GM21619 (cell line): ENCODE measurements around the gene ELMOD2.
"Not testable (repeated sequence)": the region's sequence is repeated elsewhere in the genome, so short reads cannot be mapped to it uniquely, and the experiment has no call there.

Experiments used
- ATAC-seq: cut with Tn5 transposase; IDR thresholded peaks from one replicate; pipeline ENCODE4 v1.9.1; 2021; ENCODE audit not compliant: unreplicated experiment

Gene ELMOD2

DNA sequence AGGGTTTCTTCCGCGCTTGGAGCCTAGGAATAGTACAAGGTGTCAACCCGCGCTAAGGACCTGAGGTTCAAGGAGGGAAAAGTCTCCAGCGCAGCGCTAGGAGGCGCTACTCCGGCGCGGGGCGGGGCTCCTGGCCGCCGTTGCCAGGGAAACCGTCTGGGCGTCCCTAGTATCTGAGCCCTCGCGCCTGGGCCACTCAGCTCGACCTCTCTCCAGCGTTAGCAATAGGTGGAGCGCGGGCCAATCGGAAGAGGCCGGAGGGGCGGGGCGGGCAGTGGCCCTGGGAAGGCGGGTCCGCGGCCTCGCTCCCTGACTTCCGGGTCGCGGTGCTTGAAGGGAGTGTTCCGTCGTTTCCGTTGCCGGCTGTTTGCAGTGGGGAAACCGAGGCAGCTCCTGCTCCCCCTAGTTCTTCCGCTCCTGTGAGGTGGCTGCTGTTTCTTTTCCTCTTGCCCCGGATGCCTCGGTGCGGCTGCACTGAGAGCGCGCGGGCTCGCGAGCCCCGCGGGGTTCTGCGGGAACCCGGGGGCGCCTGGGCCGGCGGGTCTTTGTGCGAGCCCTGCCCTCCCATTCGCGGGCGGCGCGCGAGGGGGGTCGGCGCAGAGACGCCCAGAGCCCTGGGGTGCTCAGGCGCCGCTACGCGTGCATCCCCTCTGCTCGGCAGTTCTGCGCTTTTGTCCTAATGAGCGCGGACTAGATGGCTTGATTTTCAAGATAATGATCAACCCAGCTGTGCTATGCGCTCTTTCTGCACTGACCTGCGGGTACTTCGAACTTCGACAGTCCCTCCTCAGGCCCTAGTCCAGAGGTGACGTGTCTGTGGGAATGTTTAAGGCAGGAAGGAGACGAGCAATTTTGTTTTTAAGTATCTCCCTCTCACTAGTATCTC is at the start of gene ELMOD2:
ELMOD2 (plus strand) TSS at position 312 of the 886 bp plus-strand sequence. CDS start 1,261 bp downstream, outside the sequence.
- ATAC-seq: peak; percentile 100

GRCh38 chr4:140483445-140483844 is 40.5 kb upstream of the ELMOD2 start:
- no peak for ATAC-seq

GRCh38 chr4:140485939-140486338 is 38.0 kb upstream of the ELMOD2 start:
- no peak for ATAC-seq

- no peak for ATAC-seq
These were observed 26.6 kb upstream of the ELMOD2 start for GRCh38 chr4:140497405-140497746.

DNA sequence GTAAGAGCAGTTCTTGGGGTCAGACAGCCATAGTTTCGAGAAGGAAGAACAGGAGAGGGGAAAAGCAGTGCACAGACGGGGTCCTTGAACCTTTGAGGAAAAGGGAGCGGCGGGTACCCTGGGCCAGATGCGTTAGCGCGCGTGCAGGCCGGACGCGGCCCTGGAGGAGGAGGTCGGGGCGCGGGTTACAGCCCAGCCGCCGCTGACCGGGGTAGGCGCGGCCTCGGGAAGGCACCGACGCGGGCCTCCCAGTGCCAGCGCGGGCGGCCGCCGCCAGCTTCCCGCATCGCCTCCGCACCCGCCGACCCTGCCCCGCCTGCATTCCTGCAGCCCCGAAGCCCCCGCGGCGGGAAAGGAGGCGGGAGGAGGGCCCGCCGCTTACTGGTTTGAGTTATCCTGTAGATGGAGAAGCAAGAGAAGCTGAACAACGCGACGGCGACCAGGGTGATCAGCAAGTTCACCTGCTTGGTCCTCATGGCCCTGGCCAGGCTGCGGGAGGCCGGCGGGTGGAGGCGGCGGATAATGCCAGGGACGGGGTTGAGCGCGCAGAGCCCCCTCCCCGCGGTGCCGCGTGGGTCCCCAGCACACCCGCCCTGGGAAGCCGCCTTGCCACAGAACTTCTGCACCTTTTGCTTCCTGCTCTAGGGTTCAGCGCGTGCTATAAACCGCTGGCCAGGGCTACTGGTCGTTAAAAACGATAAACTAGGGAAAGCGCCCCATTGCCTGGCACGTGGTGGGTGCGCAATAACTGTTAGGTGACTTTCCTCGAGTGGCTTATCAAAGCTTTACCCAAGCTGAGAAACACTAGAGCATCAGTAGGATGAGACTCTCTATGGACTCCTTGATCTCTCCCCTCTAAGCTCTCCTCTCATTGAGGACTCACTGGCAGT is 26.0 kb upstream of the ELMOD2 start, which contains the start of gene MGAT4D:
MGAT4D (minus strand) TSS at position 547 of the 890 bp plus-strand sequence; CDS start at position 476, 71 bp downstream.
- no peak for ATAC-seq

DNA sequence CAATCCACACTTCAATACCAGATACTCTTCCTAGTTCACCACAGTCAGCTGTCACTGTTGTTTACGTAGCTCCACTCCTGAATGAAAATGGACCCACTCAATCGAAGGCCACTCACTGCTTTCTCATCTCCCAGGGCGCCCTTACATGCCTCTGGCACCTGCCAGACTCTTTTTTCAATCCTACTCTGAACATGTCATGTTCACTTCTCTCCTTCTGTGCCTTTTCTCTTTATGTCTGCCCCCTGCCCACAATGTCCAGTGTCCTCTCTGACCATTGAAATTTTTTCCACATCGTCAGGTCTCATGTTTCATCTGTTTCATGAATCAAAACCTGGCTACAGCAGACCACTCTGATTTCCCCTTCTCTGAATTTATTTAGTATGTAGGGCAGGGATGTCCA is 24.6 kb upstream of the ELMOD2 start:
- ATAC-seq: no peak

- ATAC-seq: no peak
These were observed 19.7 kb upstream of the ELMOD2 start for GRCh38 chr4:140504261-140504660.

DNA sequence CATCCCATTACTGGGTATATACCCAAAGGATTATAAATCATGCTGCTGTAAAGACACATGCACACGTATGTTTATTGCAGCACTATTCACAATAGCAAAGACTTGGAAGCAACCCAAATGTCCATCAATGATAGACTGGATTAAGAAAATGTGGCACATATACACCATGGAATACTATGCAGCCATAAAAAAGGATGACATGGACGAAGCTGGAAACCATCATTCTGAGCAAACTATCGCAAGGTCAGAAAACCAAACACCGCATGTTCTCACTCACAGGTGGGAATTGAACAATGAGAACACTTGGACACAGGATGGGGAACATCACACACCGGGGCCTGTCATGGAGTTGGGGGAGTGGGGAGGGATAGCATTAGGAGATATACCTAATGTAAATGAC is 10.2 kb upstream of the ELMOD2 start:
- not testable (repeated sequence) for ATAC-seq

- no peak for ATAC-seq
These were observed 8.5 kb upstream of the ELMOD2 start for GRCh38 chr4:140515423-140515822.

GRCh38 chr4:140523370-140523856 is 555 bp upstream of the ELMOD2 start:
- peak; percentile 4 for ATAC-seq

DNA sequence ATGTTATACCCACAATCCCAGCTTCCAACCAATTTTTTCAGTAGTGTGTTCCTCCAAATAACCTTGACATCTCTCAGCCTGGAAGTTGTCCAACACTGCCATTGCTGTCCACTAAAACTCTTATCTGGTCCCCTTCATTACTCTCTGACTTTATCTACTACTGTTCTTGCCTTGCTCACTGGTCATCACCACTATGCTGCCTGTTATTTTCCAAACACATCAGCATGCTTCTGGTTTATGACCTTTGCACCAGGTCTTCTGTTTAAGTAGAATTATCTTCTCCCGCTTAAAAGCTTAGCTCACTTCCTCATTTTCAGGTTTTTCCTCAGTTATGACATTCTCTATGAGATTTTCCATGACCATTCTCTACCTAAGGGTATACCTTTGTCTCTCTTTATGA is 5.5 kb downstream of the ELMOD2 start:
- no peak for ATAC-seq

DNA sequence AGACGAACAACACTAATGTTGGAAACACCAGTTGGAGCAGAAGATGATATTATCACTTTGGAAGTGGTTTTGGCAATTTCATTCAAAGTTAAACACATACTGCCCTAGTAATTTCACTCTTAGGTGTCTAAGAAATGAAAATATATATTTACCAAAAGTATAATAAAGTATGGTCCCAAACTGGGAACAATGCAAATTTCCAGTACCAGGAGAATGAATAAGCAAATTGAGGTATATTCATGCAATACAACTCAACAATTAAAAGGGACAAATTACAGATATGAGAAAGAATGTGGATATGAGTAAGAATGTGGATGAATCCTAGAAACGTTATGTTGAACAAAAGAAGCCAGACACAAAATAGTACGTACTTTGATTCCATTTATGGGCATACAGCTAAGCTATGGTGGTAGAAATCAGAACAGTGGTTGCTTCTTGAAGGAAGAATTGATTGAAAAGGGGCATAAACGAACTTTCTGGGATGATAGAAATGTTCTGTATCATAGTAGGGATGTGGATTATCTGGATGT is 10.0 kb downstream of the ELMOD2 start:
- ATAC-seq: no peak

DNA sequence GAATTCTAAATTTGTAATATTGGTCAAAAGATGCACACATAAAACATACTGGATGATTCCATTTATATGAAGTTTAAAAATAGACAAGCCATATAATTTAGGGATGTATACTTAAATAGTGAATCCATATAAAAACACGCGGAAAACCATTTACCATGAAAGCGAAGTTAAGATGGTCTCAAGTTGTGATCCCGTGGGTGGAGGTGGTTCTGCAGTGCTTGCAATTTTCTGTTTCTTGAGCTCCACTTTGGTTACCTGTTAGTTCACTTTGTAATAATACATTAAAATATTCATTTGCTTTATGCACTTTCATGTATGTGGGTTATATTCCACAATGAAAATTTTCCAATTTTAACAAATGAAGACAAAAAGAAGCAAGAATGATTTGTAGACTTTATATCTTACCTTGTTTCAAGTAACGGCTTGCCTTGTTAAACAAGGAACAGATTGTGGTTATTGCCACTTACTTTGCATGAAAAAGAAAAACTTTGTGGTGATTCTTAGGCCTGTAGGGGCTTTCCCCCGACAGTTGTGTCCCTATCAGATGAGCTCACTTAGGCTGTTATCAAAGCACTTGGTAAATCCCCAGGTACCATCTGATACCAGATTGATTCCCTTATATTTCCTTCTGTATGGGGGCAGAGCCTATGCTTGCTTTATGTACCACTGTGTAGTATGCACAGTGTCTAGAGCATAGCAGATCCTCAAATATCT is 32.6 kb downstream of the ELMOD2 start:
- ATAC-seq: peak; percentile 100

GRCh38 chr4:140557831-140558435 is 34.0 kb downstream of the ELMOD2 start:
- no peak for ATAC-seq

GRCh38 chr4:140559696-140560095 is 35.7 kb downstream of the ELMOD2 start:
- ATAC-seq: no peak

GRCh38 chr4:140568507-140569306 is 44.7 kb downstream of the ELMOD2 start, which contains the start of gene UCP1:
TSS of gene UCP1 (minus strand) at chr4:140568961. CDS start at chr4:140568729, 232 bp downstream.
- ATAC-seq: no peak

GRCh38 chr4:140569307-140569638 is 45.3 kb downstream of the ELMOD2 start:
- no peak for ATAC-seq

GRCh38 chr4:140571620-140572019 is 47.7 kb downstream of the ELMOD2 start:
- ATAC-seq: no peak

- no peak for ATAC-seq
These were observed 51.5 kb downstream of the ELMOD2 start for GRCh38 chr4:140575489-140575888.
